HCT116 (cell line): ENCODE measurements around the gene MTHFD2.
"Not testable (repeated sequence)": the region's sequence is repeated elsewhere in the genome, so short reads cannot be mapped to it uniquely, and the experiment has no call there.

Source experiments
- EGR1 ChIP-seq: IDR thresholded peaks from 2 replicates; pipeline ENCODE4 v1.6.1; 2012; ENCODE audit warnings: low read depth
- ELF1 ChIP-seq: IDR thresholded peaks from 2 replicates; pipeline ENCODE4 v1.6.1; 2012; ENCODE audit warnings: low read depth, borderline replicate concordance
- EZH2 ChIP-seq: fragments of 200-600 bp; sonication (generic); IDR thresholded peaks from 2 replicates; pipeline ENCODE4 v1.6.1; 2017; ENCODE audit warnings: antibody characterized with exemption, mixed run types
- EZH2phosphoT487 ChIP-seq: fragments of 200-600 bp; IDR thresholded peaks from 2 replicates; pipeline ENCODE4 v1.6.1; 2018; ENCODE audit warnings: antibody characterized with exemption, borderline replicate concordance
- JUND ChIP-seq: IDR thresholded peaks from 2 replicates; pipeline ENCODE4 v1.6.1; 2012
- POLR2A ChIP-seq: IDR thresholded peaks from 2 replicates; pipeline ENCODE4 v1.7.0; 2011; ENCODE audit warnings: borderline replicate concordance; ENCODE audit not compliant: insufficient read depth, insufficient read length; ENCODE audit errors: extremely low read depth
- POLR2AphosphoS5 ChIP-seq: IDR thresholded peaks from 2 replicates; pipeline ENCODE4 v1.6.1; 2011; ENCODE audit warnings: mild to moderate bottlenecking, low read depth, low read length, moderate library complexity
- SRF ChIP-seq: IDR thresholded peaks from 2 replicates; pipeline ENCODE4 v1.6.1; 2012; ENCODE audit warnings: low read depth
- TCF7L2 ChIP-seq: IDR thresholded peaks from 2 replicates; pipeline ENCODE4 v1.7.0; 2011; ENCODE audit warnings: borderline replicate concordance, inconsistent platforms; ENCODE audit not compliant: insufficient read depth, insufficient read length; ENCODE audit errors: extremely low read depth
- ZFX ChIP-seq: fragments of 450-650 bp; IDR thresholded peaks from 2 replicates; pipeline ENCODE4 v1.6.1; 2017
- TF ChIP-seq, protein P1 (sequence below), 3 experiments: fragments of 200-600 bp in 1 of 3; sonication (generic) in 1 of 3; IDR thresholded peaks in 2 of 3; conservative IDR thresholded peaks in 1 of 3; 2 replicates each; pipeline ENCODE4 v1.5.1; 2012 to 2017; ENCODE audit warnings: low read depth in 2 of 3, low read length in 2 of 3, antibody characterized with exemption in 1 of 3, borderline replicate concordance in 1 of 3, control low read depth in 1 of 3, mild to moderate bottlenecking in 1 of 3, mixed read lengths in 1 of 3, mixed run types in 1 of 3, moderate library complexity in 1 of 3; ENCODE audit not compliant: insufficient read depth in 1 of 3
- TF ChIP-seq, protein P2 (sequence below): IDR thresholded peaks from 2 replicates; pipeline ENCODE4 v1.6.1; 2012
- TF ChIP-seq, protein P3 (sequence below): IDR thresholded peaks from 2 replicates; pipeline ENCODE4 v1.6.1; 2012; ENCODE audit warnings: low read depth
- TF ChIP-seq, protein P4 (sequence below): IDR thresholded peaks from 2 replicates; pipeline ENCODE4 v1.6.1; 2012

DNA sequence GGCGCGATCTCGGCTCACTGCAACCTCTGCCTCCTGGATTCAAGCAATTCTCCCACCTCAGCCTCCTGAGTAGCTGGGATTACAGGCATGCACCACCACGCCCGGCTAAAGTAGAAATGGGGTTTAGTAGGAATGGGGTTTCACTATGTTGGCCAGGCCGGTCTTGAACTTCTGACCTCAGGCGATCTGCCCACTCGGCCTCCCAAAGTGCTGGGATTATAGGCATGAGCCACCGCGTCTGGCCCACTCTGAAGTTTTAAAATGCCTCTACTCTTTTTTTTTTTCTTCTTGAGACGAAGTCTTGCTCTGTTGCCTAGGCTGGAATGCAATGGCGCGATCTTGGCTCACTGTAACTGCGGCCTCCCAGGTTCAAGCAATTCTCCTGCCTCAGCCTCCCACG is 11.7 kb upstream of the MTHFD2 start:
- TF ChIP-seq POLR2AphosphoS5, POLR2A, EZH2, EGR1, SRF, JUND, EZH2phosphoT487, TCF7L2, ELF1, ZFX: not testable (repeated sequence)
- TF ChIP-seq, protein P1, sequence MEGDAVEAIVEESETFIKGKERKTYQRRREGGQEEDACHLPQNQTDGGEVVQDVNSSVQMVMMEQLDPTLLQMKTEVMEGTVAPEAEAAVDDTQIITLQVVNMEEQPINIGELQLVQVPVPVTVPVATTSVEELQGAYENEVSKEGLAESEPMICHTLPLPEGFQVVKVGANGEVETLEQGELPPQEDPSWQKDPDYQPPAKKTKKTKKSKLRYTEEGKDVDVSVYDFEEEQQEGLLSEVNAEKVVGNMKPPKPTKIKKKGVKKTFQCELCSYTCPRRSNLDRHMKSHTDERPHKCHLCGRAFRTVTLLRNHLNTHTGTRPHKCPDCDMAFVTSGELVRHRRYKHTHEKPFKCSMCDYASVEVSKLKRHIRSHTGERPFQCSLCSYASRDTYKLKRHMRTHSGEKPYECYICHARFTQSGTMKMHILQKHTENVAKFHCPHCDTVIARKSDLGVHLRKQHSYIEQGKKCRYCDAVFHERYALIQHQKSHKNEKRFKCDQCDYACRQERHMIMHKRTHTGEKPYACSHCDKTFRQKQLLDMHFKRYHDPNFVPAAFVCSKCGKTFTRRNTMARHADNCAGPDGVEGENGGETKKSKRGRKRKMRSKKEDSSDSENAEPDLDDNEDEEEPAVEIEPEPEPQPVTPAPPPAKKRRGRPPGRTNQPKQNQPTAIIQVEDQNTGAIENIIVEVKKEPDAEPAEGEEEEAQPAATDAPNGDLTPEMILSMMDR (IDR thresholded peaks at IDR 0.05 in 2 of 3, conservative IDR thresholded peaks at IDR 0.05 in 1 of 3; ENCODE audit: borderline replicate concordance in 1 of 3, insufficient read depth in 1 of 3, low read depth in 2 of 3, low read length in 2 of 3), result not testable (repeated sequence)
- TF ChIP-seq, protein P2, sequence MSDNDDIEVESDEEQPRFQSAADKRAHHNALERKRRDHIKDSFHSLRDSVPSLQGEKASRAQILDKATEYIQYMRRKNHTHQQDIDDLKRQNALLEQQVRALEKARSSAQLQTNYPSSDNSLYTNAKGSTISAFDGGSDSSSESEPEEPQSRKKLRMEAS, result not testable (repeated sequence)
- TF ChIP-seq, protein P3, sequence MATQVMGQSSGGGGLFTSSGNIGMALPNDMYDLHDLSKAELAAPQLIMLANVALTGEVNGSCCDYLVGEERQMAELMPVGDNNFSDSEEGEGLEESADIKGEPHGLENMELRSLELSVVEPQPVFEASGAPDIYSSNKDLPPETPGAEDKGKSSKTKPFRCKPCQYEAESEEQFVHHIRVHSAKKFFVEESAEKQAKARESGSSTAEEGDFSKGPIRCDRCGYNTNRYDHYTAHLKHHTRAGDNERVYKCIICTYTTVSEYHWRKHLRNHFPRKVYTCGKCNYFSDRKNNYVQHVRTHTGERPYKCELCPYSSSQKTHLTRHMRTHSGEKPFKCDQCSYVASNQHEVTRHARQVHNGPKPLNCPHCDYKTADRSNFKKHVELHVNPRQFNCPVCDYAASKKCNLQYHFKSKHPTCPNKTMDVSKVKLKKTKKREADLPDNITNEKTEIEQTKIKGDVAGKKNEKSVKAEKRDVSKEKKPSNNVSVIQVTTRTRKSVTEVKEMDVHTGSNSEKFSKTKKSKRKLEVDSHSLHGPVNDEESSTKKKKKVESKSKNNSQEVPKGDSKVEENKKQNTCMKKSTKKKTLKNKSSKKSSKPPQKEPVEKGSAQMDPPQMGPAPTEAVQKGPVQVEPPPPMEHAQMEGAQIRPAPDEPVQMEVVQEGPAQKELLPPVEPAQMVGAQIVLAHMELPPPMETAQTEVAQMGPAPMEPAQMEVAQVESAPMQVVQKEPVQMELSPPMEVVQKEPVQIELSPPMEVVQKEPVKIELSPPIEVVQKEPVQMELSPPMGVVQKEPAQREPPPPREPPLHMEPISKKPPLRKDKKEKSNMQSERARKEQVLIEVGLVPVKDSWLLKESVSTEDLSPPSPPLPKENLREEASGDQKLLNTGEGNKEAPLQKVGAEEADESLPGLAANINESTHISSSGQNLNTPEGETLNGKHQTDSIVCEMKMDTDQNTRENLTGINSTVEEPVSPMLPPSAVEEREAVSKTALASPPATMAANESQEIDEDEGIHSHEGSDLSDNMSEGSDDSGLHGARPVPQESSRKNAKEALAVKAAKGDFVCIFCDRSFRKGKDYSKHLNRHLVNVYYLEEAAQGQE, result not testable (repeated sequence)
- TF ChIP-seq, protein P4, sequence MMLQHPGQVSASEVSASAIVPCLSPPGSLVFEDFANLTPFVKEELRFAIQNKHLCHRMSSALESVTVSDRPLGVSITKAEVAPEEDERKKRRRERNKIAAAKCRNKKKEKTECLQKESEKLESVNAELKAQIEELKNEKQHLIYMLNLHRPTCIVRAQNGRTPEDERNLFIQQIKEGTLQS, result not testable (repeated sequence)
